DND-41 (cell line): Measurements from ENCODE around the gene EIF2S3.

Source experiments
- EZH2 ChIP-seq: IDR thresholded peaks from 3 replicates; pipeline ENCODE4 v1.6.1; 2012; ENCODE audit warnings: borderline replicate concordance, low read depth, mild to moderate bottlenecking, moderate library complexity, low read length, inconsistent platforms; ENCODE audit not compliant: severe bottlenecking
- TF ChIP-seq, protein P1 (sequence below): IDR thresholded peaks from 2 replicates; pipeline ENCODE4 v1.5.1; 2012; ENCODE audit warnings: borderline replicate concordance, low read length, moderate library complexity, mild to moderate bottlenecking; ENCODE audit not compliant: poor library complexity, severe bottlenecking; ENCODE audit errors: extremely low read depth

DNA sequence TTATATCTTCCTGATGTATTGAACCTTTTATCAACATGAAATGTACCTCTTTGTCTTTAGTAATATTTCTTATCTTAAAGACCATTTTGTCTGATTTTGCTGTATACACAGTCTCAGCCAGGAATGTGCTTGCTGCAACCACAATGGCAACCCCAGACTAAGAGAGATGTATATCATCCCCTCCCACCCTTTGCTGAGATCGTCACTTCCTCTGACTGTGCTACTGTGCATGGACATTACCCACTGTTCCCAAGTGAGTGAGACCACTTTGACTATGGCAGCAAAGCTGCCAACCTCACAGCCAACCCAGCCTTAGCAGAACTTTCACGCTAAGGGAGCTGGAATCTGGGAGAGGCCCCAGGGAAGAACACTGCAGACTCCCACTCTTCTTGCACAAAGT is 46.0 kb downstream of the EIF2S3 start:
- no peak for TF ChIP-seq EZH2
- TF ChIP-seq, protein P1, sequence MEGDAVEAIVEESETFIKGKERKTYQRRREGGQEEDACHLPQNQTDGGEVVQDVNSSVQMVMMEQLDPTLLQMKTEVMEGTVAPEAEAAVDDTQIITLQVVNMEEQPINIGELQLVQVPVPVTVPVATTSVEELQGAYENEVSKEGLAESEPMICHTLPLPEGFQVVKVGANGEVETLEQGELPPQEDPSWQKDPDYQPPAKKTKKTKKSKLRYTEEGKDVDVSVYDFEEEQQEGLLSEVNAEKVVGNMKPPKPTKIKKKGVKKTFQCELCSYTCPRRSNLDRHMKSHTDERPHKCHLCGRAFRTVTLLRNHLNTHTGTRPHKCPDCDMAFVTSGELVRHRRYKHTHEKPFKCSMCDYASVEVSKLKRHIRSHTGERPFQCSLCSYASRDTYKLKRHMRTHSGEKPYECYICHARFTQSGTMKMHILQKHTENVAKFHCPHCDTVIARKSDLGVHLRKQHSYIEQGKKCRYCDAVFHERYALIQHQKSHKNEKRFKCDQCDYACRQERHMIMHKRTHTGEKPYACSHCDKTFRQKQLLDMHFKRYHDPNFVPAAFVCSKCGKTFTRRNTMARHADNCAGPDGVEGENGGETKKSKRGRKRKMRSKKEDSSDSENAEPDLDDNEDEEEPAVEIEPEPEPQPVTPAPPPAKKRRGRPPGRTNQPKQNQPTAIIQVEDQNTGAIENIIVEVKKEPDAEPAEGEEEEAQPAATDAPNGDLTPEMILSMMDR = no peak
